Ishikawa (cell line): Measurements from ENCODE around the gene DUSP8.

Experiments
- CEBPB ChIP-seq: IDR thresholded peaks from 2 replicates; pipeline ENCODE4 v1.6.1; 2012
- CREB1 ChIP-seq: IDR thresholded peaks from 2 replicates; pipeline ENCODE4 v1.6.1; 2012; ENCODE audit warnings: low read depth
- EGR1 ChIP-seq: IDR thresholded peaks from 2 replicates; pipeline ENCODE4 v1.6.1; 2012
- EP300 ChIP-seq: IDR thresholded peaks from 2 replicates; pipeline ENCODE4 v1.6.1; 2012; ENCODE audit warnings: borderline replicate concordance
- FOXM1 ChIP-seq: IDR thresholded peaks from 2 replicates; pipeline ENCODE4 v1.6.1; 2012; ENCODE audit warnings: low read depth, borderline replicate concordance
- MAX ChIP-seq: IDR thresholded peaks from 2 replicates; pipeline ENCODE4 v1.6.1; 2012
- NFIC ChIP-seq: IDR thresholded peaks from 2 replicates; pipeline ENCODE4 v1.6.1; 2012
- RAD21 ChIP-seq: IDR thresholded peaks from 2 replicates; pipeline ENCODE4 v1.6.1; 2012; ENCODE audit warnings: low read depth
- TAF1 ChIP-seq: IDR thresholded peaks from 2 replicates; pipeline ENCODE4 v1.6.1; 2012; ENCODE audit warnings: low read depth, mild to moderate bottlenecking
- TCF12 ChIP-seq: IDR thresholded peaks from 2 replicates; pipeline ENCODE4 v1.6.1; 2012; ENCODE audit warnings: low read depth
- TEAD4 ChIP-seq: IDR thresholded peaks from 2 replicates; pipeline ENCODE4 v1.6.1; 2012
- YY1 ChIP-seq: IDR thresholded peaks from 2 replicates; pipeline ENCODE4 v1.6.1; 2012; ENCODE audit warnings: low read depth
- ZBTB7A ChIP-seq: IDR thresholded peaks from 2 replicates; pipeline ENCODE4 v1.6.1; 2012; ENCODE audit warnings: low read depth
- TF ChIP-seq, protein P1 (sequence below): IDR thresholded peaks from 2 replicates; pipeline ENCODE4 v1.6.1; 2012
- TF ChIP-seq, protein P2 (sequence below): IDR thresholded peaks from 2 replicates; pipeline ENCODE4 v1.6.1; 2012; ENCODE audit warnings: low read depth, mild to moderate bottlenecking

Gene DUSP8

GRCh38 chr11:1567721-1568100, 4.4 kb downstream of the DUSP8 start:
- no peak for TF ChIP-seq CREB1
- TF ChIP-seq EP300: no peak
- no peak for TF ChIP-seq CEBPB
- TF ChIP-seq, protein P1, sequence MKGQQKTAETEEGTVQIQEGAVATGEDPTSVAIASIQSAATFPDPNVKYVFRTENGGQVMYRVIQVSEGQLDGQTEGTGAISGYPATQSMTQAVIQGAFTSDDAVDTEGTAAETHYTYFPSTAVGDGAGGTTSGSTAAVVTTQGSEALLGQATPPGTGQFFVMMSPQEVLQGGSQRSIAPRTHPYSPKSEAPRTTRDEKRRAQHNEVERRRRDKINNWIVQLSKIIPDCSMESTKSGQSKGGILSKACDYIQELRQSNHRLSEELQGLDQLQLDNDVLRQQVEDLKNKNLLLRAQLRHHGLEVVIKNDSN: no peak
- TF ChIP-seq NFIC: no peak
- no peak for TF ChIP-seq YY1
- TF ChIP-seq, protein P2, sequence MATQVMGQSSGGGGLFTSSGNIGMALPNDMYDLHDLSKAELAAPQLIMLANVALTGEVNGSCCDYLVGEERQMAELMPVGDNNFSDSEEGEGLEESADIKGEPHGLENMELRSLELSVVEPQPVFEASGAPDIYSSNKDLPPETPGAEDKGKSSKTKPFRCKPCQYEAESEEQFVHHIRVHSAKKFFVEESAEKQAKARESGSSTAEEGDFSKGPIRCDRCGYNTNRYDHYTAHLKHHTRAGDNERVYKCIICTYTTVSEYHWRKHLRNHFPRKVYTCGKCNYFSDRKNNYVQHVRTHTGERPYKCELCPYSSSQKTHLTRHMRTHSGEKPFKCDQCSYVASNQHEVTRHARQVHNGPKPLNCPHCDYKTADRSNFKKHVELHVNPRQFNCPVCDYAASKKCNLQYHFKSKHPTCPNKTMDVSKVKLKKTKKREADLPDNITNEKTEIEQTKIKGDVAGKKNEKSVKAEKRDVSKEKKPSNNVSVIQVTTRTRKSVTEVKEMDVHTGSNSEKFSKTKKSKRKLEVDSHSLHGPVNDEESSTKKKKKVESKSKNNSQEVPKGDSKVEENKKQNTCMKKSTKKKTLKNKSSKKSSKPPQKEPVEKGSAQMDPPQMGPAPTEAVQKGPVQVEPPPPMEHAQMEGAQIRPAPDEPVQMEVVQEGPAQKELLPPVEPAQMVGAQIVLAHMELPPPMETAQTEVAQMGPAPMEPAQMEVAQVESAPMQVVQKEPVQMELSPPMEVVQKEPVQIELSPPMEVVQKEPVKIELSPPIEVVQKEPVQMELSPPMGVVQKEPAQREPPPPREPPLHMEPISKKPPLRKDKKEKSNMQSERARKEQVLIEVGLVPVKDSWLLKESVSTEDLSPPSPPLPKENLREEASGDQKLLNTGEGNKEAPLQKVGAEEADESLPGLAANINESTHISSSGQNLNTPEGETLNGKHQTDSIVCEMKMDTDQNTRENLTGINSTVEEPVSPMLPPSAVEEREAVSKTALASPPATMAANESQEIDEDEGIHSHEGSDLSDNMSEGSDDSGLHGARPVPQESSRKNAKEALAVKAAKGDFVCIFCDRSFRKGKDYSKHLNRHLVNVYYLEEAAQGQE: no peak

DNA sequence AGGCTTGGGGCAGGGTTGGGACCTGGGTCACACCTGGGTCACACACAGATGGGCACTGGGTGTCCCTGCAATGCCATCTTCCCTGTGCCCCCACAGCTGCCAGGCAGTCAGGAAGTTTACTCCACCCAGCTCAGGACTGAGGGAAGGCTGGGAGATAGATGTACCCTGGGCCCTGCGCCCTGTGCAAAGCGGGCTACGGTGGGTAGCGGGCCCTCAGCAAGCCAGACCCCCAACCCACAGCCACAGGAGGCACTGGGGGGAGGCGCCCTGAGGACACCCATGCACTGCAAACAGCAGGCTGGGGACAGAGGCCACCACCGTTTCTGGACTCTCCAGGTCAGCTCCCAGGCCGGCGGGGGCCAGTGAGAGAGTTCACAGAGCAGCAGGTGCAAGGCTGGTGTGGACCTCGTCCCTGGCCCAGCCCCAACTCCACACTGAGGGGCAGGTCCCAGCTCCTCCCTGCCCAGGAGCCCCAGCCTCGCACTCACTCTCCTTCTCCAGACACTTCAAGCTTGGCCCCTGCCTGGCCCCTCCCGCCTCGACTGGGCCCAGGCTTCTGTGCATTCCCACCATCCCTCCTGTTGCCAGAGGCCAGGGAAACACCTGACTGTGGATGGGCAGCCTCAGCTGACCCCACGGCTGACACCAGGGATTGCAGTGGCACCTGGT, 4.9 kb downstream of the DUSP8 start:
- TF ChIP-seq, protein P1: no peak
- TF ChIP-seq EP300: no peak
- TF ChIP-seq EGR1: no peak
- TF ChIP-seq RAD21: no peak
- TF ChIP-seq FOXM1: no peak
- TF ChIP-seq TEAD4: no peak
- TF ChIP-seq MAX: no peak
- TF ChIP-seq YY1: no peak
- TF ChIP-seq ZBTB7A: no peak
- no peak for TF ChIP-seq TAF1
- no peak for TF ChIP-seq CEBPB
- no peak for TF ChIP-seq TCF12
- no peak for TF ChIP-seq NFIC
- no peak for TF ChIP-seq CREB1

DNA sequence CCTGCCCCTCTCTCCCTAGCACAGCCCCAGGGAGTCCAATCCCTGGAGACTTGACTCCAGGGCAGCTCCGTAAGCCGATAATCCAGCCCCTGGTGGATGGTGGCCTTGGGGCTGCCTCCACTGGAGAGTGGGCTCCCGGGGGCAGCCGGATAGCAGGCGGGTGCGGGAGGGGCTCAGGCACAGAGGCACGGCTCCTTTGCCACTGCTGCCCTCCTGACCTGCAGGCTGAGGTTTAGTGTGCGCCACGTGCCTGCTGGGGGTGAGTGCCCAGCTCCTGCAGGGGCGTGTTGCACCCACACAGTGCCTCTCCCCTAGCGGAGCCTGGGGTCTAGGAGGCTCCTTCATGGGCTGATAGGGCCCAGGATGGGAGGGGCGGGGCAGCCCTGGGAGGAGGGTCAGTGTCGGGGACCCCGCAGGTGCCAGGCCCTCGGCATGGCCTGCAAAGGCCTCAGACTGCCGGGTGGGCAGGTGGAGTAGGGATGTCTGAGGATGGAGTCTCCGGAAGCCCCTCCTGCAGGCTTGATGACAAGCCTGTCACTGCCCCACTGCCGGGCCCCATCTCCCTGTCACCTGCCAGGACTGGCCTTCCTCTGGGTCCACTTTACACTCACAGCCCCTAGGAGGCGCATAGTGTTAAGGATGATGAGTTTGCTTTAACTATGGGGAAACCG, 5.6 kb downstream of the DUSP8 start:
- no peak for TF ChIP-seq FOXM1
- TF ChIP-seq CREB1: no peak
- TF ChIP-seq RAD21: no peak
- TF ChIP-seq EGR1: no peak
- TF ChIP-seq, protein P2: no peak
- no peak for TF ChIP-seq TEAD4
- no peak for TF ChIP-seq EP300
- TF ChIP-seq, protein P1: no peak
- no peak for TF ChIP-seq YY1

DNA sequence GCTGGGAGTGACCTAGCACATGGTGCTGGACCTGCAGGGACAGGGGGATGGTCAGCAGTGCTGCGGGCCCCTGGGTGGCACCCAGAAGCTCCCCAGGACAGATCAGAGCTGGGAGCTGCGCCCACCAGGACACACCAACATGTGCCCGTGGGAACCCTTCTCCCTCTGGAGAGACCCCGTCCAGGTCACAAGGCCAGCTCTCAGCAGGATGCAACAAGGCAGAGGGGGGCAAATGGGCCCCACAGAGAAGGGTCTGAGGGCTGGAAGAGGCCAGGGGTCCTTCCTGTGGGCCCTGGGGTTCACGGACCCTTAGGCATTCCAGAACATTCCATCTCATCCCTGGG, 6.2 kb downstream of the DUSP8 start:
- no peak for TF ChIP-seq MAX
- TF ChIP-seq, protein P2: no peak
- TF ChIP-seq FOXM1: no peak
- TF ChIP-seq TEAD4: no peak
- TF ChIP-seq EGR1: no peak
- no peak for TF ChIP-seq ZBTB7A
- TF ChIP-seq TCF12: no peak
- TF ChIP-seq CEBPB: no peak
- TF ChIP-seq, protein P1: no peak
- no peak for TF ChIP-seq EP300
- TF ChIP-seq CREB1: no peak
- no peak for TF ChIP-seq YY1
- TF ChIP-seq NFIC: no peak
- no peak for TF ChIP-seq RAD21
- no peak for TF ChIP-seq TAF1
